IMR-90 (cell line): Measurements from ENCODE around the gene VAV3. TPM values are rescaled to one million over a fixed set of nuclear protein-coding genes. Genes with fewer than 3 reads are reported as not detected.

ENCODE experiments used
- ATAC-seq: fragments of 200-7000 bp; cut with Tn5 transposase; 2 replicates; pipeline ENCODE4 v1.9.1; 2020; ENCODE audit warnings: low read depth, mild to moderate bottlenecking, moderate library complexity
- Bru-seq: library from RNA; stranded (reverse); fragments of 400-500 nt; gene quantifications from one replicate; lab custom pipeline; 2021; lab: Mats Ljungman, UMichigan
- BruChase-seq, 2 experiments: library from RNA; stranded (reverse); fragments of 400-500 nt; gene quantifications; one replicate each; lab custom pipeline; 2021; lab: Mats Ljungman, UMichigan
- BruUV-seq: library from RNA; stranded (reverse); fragments of 400-500 nt; replicated peaks from 2 replicates; lab custom pipeline; 2021; lab: Mats Ljungman, UMichigan
- CTCF ChIA-PET: fragments of 300-600 bp; formaldehyde crosslinking; extraction: SDS; loops from one replicate; lab custom pipeline; 2021; ENCODE audit warnings: antibody characterized with exemption; lab: Yijun Ruan, JAX
- POLR2A ChIA-PET: fragments of 300-600 bp; sonication (Branson Sonifier 250); formaldehyde crosslinking; loops from one replicate; lab custom pipeline; 2022; ENCODE audit warnings: antibody characterized with exemption; ENCODE audit not compliant: unreplicated experiment; lab: Charles Lee
- DNase-seq: peaks from one replicate; pipeline ENCODE4 v3.0.0; 2013
- H2AFZ ChIP-seq: replicated peaks from 2 replicates; pipeline ENCODE3; 2013; ENCODE audit warnings: low read length, mild to moderate bottlenecking; ENCODE audit not compliant: poor library complexity
- H2AK5ac ChIP-seq: 2 replicates; pipeline ENCODE4 v1.6.1; 2013; ENCODE audit warnings: low read depth, low read length, inconsistent platforms
- H2AK9ac ChIP-seq: replicated peaks from 2 replicates; pipeline ENCODE3; 2013; ENCODE audit warnings: mild to moderate bottlenecking, low read depth, low read length, moderate library complexity; ENCODE audit not compliant: poor library complexity
- H2BK120ac ChIP-seq: 2 replicates; pipeline ENCODE4 v1.6.1; 2013; ENCODE audit warnings: low read depth, low read length, inconsistent platforms
- H2BK15ac ChIP-seq: 3 replicates; pipeline ENCODE4 v1.6.1; 2013; ENCODE audit warnings: low read depth, low read length, inconsistent platforms
- H2BK20ac ChIP-seq: 2 replicates; pipeline ENCODE4 v1.6.1; 2013; ENCODE audit warnings: low read depth, mild to moderate bottlenecking, inconsistent platforms, low read length, moderate library complexity
- H2BK5ac ChIP-seq: 2 replicates; pipeline ENCODE4 v1.6.1; 2013; ENCODE audit warnings: mild to moderate bottlenecking, low read depth, low read length, inconsistent platforms; ENCODE audit not compliant: poor library complexity, severe bottlenecking
- H3K14ac ChIP-seq: replicated peaks from 2 replicates; pipeline ENCODE4 v1.6.1; 2013; ENCODE audit warnings: low read depth, low read length, inconsistent platforms
- H3K18ac ChIP-seq: 2 replicates; pipeline ENCODE4 v1.6.1; 2013; ENCODE audit warnings: low read depth, low read length, control low read depth
- H3K23ac ChIP-seq: 2 replicates; pipeline ENCODE4 v1.6.1; 2013; ENCODE audit warnings: low read depth, low read length, inconsistent platforms
- H3K27ac ChIP-seq: 2 replicates; pipeline ENCODE4 v1.5.1; 2013; ENCODE audit warnings: mild to moderate bottlenecking, control low read depth, low read length; ENCODE audit not compliant: insufficient read depth
- H3K27me3 ChIP-seq: 2 replicates; pipeline ENCODE4 v1.6.1; 2013; ENCODE audit warnings: low read length; ENCODE audit not compliant: control insufficient read depth, insufficient read depth
- H3K36me3 ChIP-seq: 2 replicates; pipeline ENCODE4 v1.6.1; 2013; ENCODE audit warnings: low read length, mixed read lengths; ENCODE audit not compliant: control insufficient read depth, insufficient read depth
- H3K4ac ChIP-seq: 2 replicates; pipeline ENCODE4 v1.6.1; 2013; ENCODE audit warnings: low read depth, low read length, inconsistent platforms
- H3K4me1 ChIP-seq: 2 replicates; pipeline ENCODE4 v1.6.1; 2013; ENCODE audit warnings: low read length, mixed read lengths; ENCODE audit not compliant: control insufficient read depth, insufficient read depth
- H3K4me2 ChIP-seq: 2 replicates; pipeline ENCODE4 v1.6.1; 2013; ENCODE audit warnings: low read depth, mild to moderate bottlenecking, control low read depth, low read length, moderate library complexity
- H3K4me3 ChIP-seq: 2 replicates; pipeline ENCODE4 v1.5.1; 2013; ENCODE audit warnings: low read depth, mild to moderate bottlenecking, control low read depth, low read length, moderate library complexity; ENCODE audit not compliant: insufficient read depth
- H3K56ac ChIP-seq: 2 replicates; pipeline ENCODE4 v1.6.1; 2013; ENCODE audit warnings: low read length, inconsistent platforms; ENCODE audit not compliant: insufficient read depth; ENCODE audit errors: extremely low read depth
- H3K79me1 ChIP-seq, 2 experiments: 2 replicates each; pipeline ENCODE4 v1.6.1; 2013; ENCODE audit warnings: low read length in 2 of 2, inconsistent platforms in 1 of 2, low read depth in 1 of 2
- H3K9ac ChIP-seq: 2 replicates; pipeline ENCODE4 v1.6.1; 2013; ENCODE audit warnings: low read depth, low read length, control low read depth
- H3K9me1 ChIP-seq: 2 replicates; pipeline ENCODE4 v1.6.1; 2013; ENCODE audit warnings: low read length, inconsistent platforms; ENCODE audit not compliant: insufficient read depth
- H3K9me3 ChIP-seq: 2 replicates; pipeline ENCODE4 v1.6.1; 2013; ENCODE audit warnings: low read length; ENCODE audit not compliant: control insufficient read depth, insufficient read depth
- H4K20me1 ChIP-seq: 2 replicates; pipeline ENCODE4 v1.6.1; 2013; ENCODE audit warnings: low read length, inconsistent platforms; ENCODE audit not compliant: insufficient read depth
- H4K5ac ChIP-seq: 2 replicates; pipeline ENCODE4 v1.6.1; 2013; ENCODE audit warnings: mild to moderate bottlenecking, low read depth, low read length, control low read depth
- H4K8ac ChIP-seq, 2 experiments: 2 replicates each; pipeline ENCODE4 v1.6.1; 2013; ENCODE audit warnings: low read depth in 2 of 2, low read length in 2 of 2, control low read depth in 1 of 2, inconsistent platforms in 1 of 2
- H4K91ac ChIP-seq: 2 replicates; pipeline ENCODE4 v1.6.1; 2013; ENCODE audit warnings: low read depth, low read length, inconsistent platforms; ENCODE audit not compliant: insufficient read depth
- CEBPB ChIP-seq: IDR thresholded peaks from 2 replicates; pipeline ENCODE4 v1.6.1; 2012; ENCODE audit warnings: low read depth, low read length, improper control_type of control experiment
- MAFK ChIP-seq: IDR thresholded peaks from 2 replicates; pipeline ENCODE4 v1.6.1; 2012; ENCODE audit warnings: low read depth, low read length, improper control_type of control experiment
- WGBS, 2 experiments: methylation state at CpG; one replicate each; pipeline versions ENCODE4 v1.1.5 to v1.1.7; 2013; ENCODE audit warnings: missing lambda C conversion rate in 2 of 2; ENCODE audit not compliant: insufficient read length in 1 of 2; ENCODE audit errors: extremely low coverage in 2 of 2; 5-methylcytosine and 5-hydroxymethylcytosine counted together
- dilution Hi-C: fragments of 300-500 bp; cut with HindIII; formaldehyde crosslinking; loops from one replicate; pipeline ENCODE4 v1.14.3; 2018; ENCODE audit warnings: low sequenced_read_pairs; ENCODE audit not compliant: unreplicated experiment
- in situ Hi-C: fragments of 300-500 bp; cut with MboI; formaldehyde crosslinking; loops from 3 replicates; pipeline ENCODE4 v1.14.3; 2019; ENCODE audit warnings: low sequenced_read_pairs, inconsistent platforms, mixed read lengths
- intact Hi-C: fragments of 100-400 bp; cut with micrococcal nuclease; formaldehyde crosslinking; loops from 2 replicates; pipeline ENCODE4 v1.10.0; 2022
- long read RNA-seq: library from polyadenylated mRNA; unstranded; transcript quantifications from one replicate; pipeline ENCODE4 v2.0.0, GENCODE V29; 2021; ENCODE audit not compliant: unreplicated experiment
- polyA plus RNA-seq, 3 experiments: library from polyadenylated mRNA; depleted of rRNA; stranded (reverse); fragments of >200 nt; gene quantifications; 2 replicates each; pipeline ENCODE4 v1.2.3, GENCODE V29; 2012; ENCODE audit warnings: low replicate concordance in 1 of 3
- total RNA-seq: library from RNA; depleted of rRNA; stranded (reverse); fragments of >200 nt; gene quantifications from 2 replicates; pipeline ENCODE4 v1.2.3, GENCODE V29; 2012; rRNA removed
- TF ChIP-seq, protein P1 (sequence below): fragments of 150-350 bp; IDR thresholded peaks from 2 replicates; pipeline ENCODE4 v1.6.1; 2017; ENCODE audit warnings: mild to moderate bottlenecking, antibody characterized with exemption, low read length, low read depth

The VAV3 gene, protein sequence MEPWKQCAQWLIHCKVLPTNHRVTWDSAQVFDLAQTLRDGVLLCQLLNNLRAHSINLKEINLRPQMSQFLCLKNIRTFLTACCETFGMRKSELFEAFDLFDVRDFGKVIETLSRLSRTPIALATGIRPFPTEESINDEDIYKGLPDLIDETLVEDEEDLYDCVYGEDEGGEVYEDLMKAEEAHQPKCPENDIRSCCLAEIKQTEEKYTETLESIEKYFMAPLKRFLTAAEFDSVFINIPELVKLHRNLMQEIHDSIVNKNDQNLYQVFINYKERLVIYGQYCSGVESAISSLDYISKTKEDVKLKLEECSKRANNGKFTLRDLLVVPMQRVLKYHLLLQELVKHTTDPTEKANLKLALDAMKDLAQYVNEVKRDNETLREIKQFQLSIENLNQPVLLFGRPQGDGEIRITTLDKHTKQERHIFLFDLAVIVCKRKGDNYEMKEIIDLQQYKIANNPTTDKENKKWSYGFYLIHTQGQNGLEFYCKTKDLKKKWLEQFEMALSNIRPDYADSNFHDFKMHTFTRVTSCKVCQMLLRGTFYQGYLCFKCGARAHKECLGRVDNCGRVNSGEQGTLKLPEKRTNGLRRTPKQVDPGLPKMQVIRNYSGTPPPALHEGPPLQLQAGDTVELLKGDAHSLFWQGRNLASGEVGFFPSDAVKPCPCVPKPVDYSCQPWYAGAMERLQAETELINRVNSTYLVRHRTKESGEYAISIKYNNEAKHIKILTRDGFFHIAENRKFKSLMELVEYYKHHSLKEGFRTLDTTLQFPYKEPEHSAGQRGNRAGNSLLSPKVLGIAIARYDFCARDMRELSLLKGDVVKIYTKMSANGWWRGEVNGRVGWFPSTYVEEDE
- total RNA-seq (0.18 and 0.28 TPM in 2 replicates), polyA plus RNA-seq (2012; rRNA removed) (0.12 and 0.20 TPM in 2 replicates), Bru-seq, nascent RNA (percentile 8 among the genes with signal in this experiment), BruChase-seq, experiment 1, labeled RNA remaining after a 6-hour chase (percentile 9 among the genes with signal in this experiment), BruChase-seq, experiment 2, labeled RNA remaining after a 2-hour chase (percentile 8 among the genes with signal in this experiment)
- polyA plus RNA-seq (2012; cell fraction: cytosol; rRNA removed): 0.01 and 0.08 TPM in 2 replicates
- 0.01 and 0.13 TPM in 2 replicates for polyA plus RNA-seq (2012; cell fraction: nucleus; rRNA removed; ENCODE audit: low replicate concordance)
- long read RNA-seq: 0 reads

DNA sequence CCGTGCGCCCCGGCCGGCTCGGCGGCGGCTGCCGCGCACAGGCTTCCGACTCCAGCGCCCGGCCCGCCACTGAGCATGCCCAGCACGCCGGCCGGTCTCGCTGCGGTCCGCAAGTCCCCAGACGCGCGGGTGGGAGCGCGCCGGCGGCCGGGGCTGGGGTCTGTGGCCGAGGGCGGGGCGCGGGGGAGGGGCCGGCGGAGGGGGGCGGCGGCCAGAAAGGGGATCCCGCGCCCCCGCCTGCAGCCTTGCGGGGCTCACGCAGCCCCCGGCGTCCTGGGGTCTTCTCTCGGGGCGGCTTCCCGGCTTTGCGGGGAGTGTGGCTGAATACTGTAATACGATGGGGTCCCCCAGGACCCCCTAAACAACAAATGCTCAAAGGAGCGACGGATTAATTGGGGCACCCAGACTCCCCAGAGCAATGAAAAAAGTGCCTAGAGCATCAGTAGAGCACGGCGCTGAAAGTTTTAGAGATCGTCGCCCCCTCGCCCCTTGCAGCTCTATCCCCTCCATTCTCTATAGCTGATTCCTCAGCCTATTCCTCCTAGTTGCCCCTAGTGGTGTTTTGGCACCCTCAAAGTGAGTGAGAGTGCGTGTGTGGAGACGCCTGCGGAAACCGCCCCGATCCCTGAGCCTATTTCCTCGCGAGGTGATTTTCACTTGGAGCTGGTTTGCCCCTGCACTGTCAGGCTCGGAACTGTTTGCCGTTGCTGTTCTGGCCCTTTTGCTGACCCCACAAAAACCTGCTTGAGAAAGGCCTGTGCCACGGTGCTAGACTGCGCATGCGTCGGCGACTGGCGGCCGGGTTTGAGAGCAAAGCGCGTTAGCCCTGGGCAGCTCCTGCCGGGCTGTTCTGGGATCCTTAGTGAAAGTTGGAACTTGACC is at the start of gene VAV3:
Gene VAV3, minus strand, starts transcription at position 71 of the 882 bp plus-strand sequence. CDS start 311 bp downstream, outside the sequence.
- peak; percentile 93 for ATAC-seq
- no peak within 1 kb of the TSS for H2AK5ac ChIP-seq
- peak within 1 kb of the TSS; percentile 2; the same call in 1 of the 2 replicates for H3K4me3 ChIP-seq
- no peak within 1 kb of the TSS for H3K27ac ChIP-seq
- WGBS, 2 experiments: 0% methylated on average over 11 of the region's 73 CpGs; no CpG with 5 or more reads in 1 of the 2 experiments
- no peaks in the 10 kb centered on the region for H3K9me3 ChIP-seq
- DNase-seq: peak; percentile 10
- H3K4ac ChIP-seq: no peak within 1 kb of the TSS
- peak within 1 kb of the TSS; percentile 86 for H2AFZ ChIP-seq
- H2AK9ac ChIP-seq: no peak within 1 kb of the TSS
- no peak within 1 kb of the TSS for H3K23ac ChIP-seq
- H3K36me3 ChIP-seq: no peaks in the 10 kb centered on the region
- no peak within 1 kb of the TSS for H3K18ac ChIP-seq
- intact Hi-C loops: no loop called here
- no peak within 1 kb of the TSS for H3K14ac ChIP-seq
- TF ChIP-seq, protein P1, sequence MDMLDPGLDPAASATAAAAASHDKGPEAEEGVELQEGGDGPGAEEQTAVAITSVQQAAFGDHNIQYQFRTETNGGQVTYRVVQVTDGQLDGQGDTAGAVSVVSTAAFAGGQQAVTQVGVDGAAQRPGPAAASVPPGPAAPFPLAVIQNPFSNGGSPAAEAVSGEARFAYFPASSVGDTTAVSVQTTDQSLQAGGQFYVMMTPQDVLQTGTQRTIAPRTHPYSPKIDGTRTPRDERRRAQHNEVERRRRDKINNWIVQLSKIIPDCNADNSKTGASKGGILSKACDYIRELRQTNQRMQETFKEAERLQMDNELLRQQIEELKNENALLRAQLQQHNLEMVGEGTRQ: no peak
- peak; percentile 38; the same call in 1 of the 2 replicates for TF ChIP-seq MAFK
- no peak for TF ChIP-seq CEBPB
- CTCF ChIA-PET: interaction anchor here (0.6 kb wide), 1 partner anchor 16 kb away, joined by 3 read pairs; no protein-coding TSS in a partner anchor
- BruUV-seq: no TSS peak
- H3K27me3 ChIP-seq: peaks cover 28% of the 10 kb centered on the region
- no peak within 1 kb of the TSS for H2BK120ac ChIP-seq
- no peaks in the 10 kb centered on the region for H3K9me1 ChIP-seq
- peak within 1 kb of the TSS; percentile 65 for H3K4me2 ChIP-seq
- H4K5ac ChIP-seq: no peak within 1 kb of the TSS
- H3K4me1 ChIP-seq: no peaks in the 10 kb centered on the region; the same call in 1 of the 2 replicates
- no peak within 1 kb of the TSS for H4K91ac ChIP-seq
- in situ Hi-C loops: no loop called here
- no peak within 1 kb of the TSS for H2BK20ac ChIP-seq
- H4K20me1 ChIP-seq: no peaks in the 10 kb centered on the region
- H3K79me1 ChIP-seq: no peaks in the 10 kb centered on the region
- POLR2A ChIA-PET: no interaction called here
- H3K9ac ChIP-seq: no peak within 1 kb of the TSS
- H2BK15ac ChIP-seq: no peak within 1 kb of the TSS
- H4K8ac ChIP-seq: no peak within 1 kb of the TSS
- no peak within 1 kb of the TSS for H2BK5ac ChIP-seq
- dilution Hi-C loops: no loop called here
- no peak within 1 kb of the TSS for H3K56ac ChIP-seq
